Psoas muscle (tissue), 8 donors: ENCODE results near the gene CD55. TPM values are rescaled to one million over a fixed set of nuclear protein-coding genes. Genes with fewer than 3 reads are reported as not detected.

ENCODE experiments used
- ATAC-seq, 4 donors: fragments of 200-7000 bp; cut with Tn5 transposase; one replicate each; pipeline ENCODE4 v1.9.1; 2020; ENCODE audit warnings: moderate library complexity in 3 of 4, mild to moderate bottlenecking in 2 of 4
- DNase-seq, 2 donors: peaks; one replicate each; pipeline ENCODE4 v3.0.0-alpha.2; 2020
- H3K27ac ChIP-seq: fragments of 200-600 bp; one replicate; pipeline ENCODE4 v1.8.0; 2022
- H3K27me3 ChIP-seq, 3 donors: fragments of 200-600 bp in 1 of 3; one replicate each; pipeline versions ENCODE4 v1.6.1 to v1.8.0; 2013 to 2022; ENCODE audit warnings: low read length in 2 of 3, mild to moderate bottlenecking in 2 of 3, moderate library complexity in 1 of 3; ENCODE audit not compliant: insufficient read depth in 3 of 3
- H3K36me3 ChIP-seq, 2 donors: fragments of 200-600 bp in 1 of 2; one replicate each; pipeline versions ENCODE4 v1.6.1 to v1.8.0; 2013 to 2022; ENCODE audit warnings: low read depth in 1 of 2, mild to moderate bottlenecking in 1 of 2, moderate library complexity in 1 of 2; ENCODE audit not compliant: insufficient read depth in 1 of 2
- H3K4me1 ChIP-seq: fragments of 200-600 bp; one replicate; pipeline ENCODE4 v1.8.0; 2022
- H3K4me3 ChIP-seq: fragments of 200-600 bp; one replicate; pipeline ENCODE4 v1.8.0; 2022; ENCODE audit warnings: mild to moderate bottlenecking
- H3K9me3 ChIP-seq: fragments of 200-600 bp; one replicate; pipeline ENCODE4 v1.8.0; 2022
- CTCF ChIP-seq: fragments of 200-600 bp; IDR thresholded peaks from one replicate; pipeline ENCODE4 v1.8.0; 2022; ENCODE audit warnings: antibody characterized with exemption
- WGBS, 3 donors: extraction: QIAGEN DNeasy Blood & Tissue Kit; methylation state at CpG; one replicate each; pipeline versions ENCODE4 v1.1.6 to v1.1.7; 2013; 5-methylcytosine and 5-hydroxymethylcytosine counted together
- intact Hi-C, 2 donors: fragments of 100-400 bp; cut with DNase I; formaldehyde crosslinking; loops; one replicate each; pipeline versions ENCODE4 v1.11.0 to v1.14.2; 2022
- polyA plus RNA-seq, 3 donors: library from polyadenylated mRNA; stranded (reverse); fragments of 200-250 nt; gene quantifications; one replicate each; pipeline ENCODE4 v1.2.3, GENCODE V29; 2013
- total RNA-seq, 4 donors: library from RNA; stranded (reverse); fragmentation: NEBNext Ultra II Directional in 2 of 4; extraction: Animal tissue kit (Norgen Biotek cat#: 25700) in 2 of 4; gene quantifications; one replicate each; pipeline versions ENCODE4 v1.2.1 to v1.2.4, GENCODE V29; 2021 to 2023
- donor health status: healthy with polysubstance abuse.
- donor health status: DM: no; HTN: no; CAD: no; lungs with moderate emphysema.
- donor health status: Bipolar disorder and iron deficiency.
- donor health status: healthy.
- donor health status: DM: yes; HTN: yes; CAD: no.
- donor health status: DM: no; HTN: no; CAD: no.
- donor health status: DM: no; HTN: no; CAD: no.
- donor health status: DM: yes; HTN: yes; CAD: no.

CD55 gene
- total and polyA plus RNA-seq, 7 donors, result 44.2 to 318 (median 102) TPM

GRCh38 chr1:207289756-207290155 lies 31.7 kb upstream of the CD55 start:
- no peak for ATAC-seq
- H3K4me1 ChIP-seq, result peaks cover 21% of the 10 kb centered on the region
- intact Hi-C loops, result no loop called here

GRCh38 chr1:207291723-207292122 lies 29.8 kb upstream of the CD55 start:
- H3K27ac ChIP-seq, result no peak overlapping the region
- H3K9me3 ChIP-seq, result no peaks in the 10 kb centered on the region
- intact Hi-C loops, result no loop called here
- no peak for TF ChIP-seq CTCF
- H3K36me3 ChIP-seq, result no peaks in the 10 kb centered on the region
- no peak overlapping the region for H3K4me3 ChIP-seq
- H3K27me3 ChIP-seq, result no peaks in the 10 kb centered on the region
- DNase-seq (no peak), ATAC-seq (no peak)
- peaks cover 8% of the 10 kb centered on the region for H3K4me1 ChIP-seq
- WGBS, 3 donors, result 93 to 97% (median 94%) methylated on average over 2 of the region's 2 CpGs

More at GRCh38 chr1:207289756-207290155, 31.7 kb upstream of the CD55 start:
- Histone ChIP-seq H3K27me3 (no peaks in the 10 kb centered on the region), H3K36me3 (no peaks in the 10 kb centered on the region), H3K27ac (no peak overlapping the region), H3K4me3 (no peak overlapping the region), H3K9me3 (no peaks in the 10 kb centered on the region)
- no peak for DNase-seq
- TF ChIP-seq CTCF, result no peak

- no peak overlapping the region for H3K4me3 ChIP-seq
- DNase-seq, result no peak
These were observed 23.3 kb upstream of the CD55 start for GRCh38 chr1:207298186-207298585.

DNA sequence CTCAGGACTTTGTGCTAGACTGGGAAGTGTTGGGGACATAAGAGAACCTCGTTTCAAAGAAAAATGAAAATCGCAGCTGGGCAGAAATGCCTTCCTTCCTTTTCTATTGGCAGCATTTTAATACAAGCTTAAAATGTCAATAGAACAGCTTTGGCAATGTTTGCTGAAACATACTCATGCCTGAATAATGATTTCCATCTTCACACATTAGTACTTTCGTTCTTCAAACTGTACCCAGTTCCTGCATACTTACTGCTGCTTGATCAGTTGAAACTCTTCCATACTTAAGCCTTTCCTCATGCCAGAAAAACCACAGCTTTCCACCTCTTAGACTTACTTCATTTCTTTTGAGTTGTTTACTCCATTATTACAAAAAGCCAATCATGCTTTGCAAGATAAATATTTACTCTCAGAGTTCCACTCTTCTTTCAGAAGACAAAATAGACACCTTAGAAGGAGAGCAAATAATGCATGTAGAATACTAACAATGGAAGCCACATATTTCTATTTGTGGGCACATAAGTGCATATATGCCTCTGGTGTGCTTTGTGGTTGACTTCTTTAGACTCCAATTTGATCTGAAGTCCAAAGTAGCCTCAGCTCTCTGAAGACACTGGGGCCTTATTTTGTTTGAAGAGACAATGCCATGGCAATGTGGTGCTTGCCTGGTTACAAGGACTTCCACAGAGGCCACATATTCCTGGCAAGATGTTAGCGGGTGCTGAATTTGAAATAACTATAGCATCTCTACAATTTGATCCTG lies 22.7 kb upstream of the CD55 start:
- Histone ChIP-seq H3K27me3 (no peaks in the 10 kb centered on the region), H3K4me3 (no peak overlapping the region), H3K27ac (no peak overlapping the region), H3K36me3 (no peaks in the 10 kb centered on the region), H3K4me1 (no peaks in the 10 kb centered on the region), H3K9me3 (no peaks in the 10 kb centered on the region)
- TF ChIP-seq CTCF, result no peak
- WGBS, 3 donors, result 67 to 76% (median 70%) methylated on average over 4 of the region's 4 CpGs
- DNase-seq, result no peak
- intact Hi-C loops, result no loop called here
- no peak for ATAC-seq

More at GRCh38 chr1:207298186-207298585, 23.3 kb upstream of the CD55 start:
- no peaks in the 10 kb centered on the region for H3K36me3 ChIP-seq
- intact Hi-C loops, result no loop called here
- no peaks in the 10 kb centered on the region for H3K9me3 ChIP-seq
- no peaks in the 10 kb centered on the region for H3K4me1 ChIP-seq
- no peak for ATAC-seq
- H3K27ac ChIP-seq, result no peak overlapping the region
- WGBS, 3 donors, result 65 to 71% (median 66%) methylated on average over 2 of the region's 2 CpGs
- no peaks in the 10 kb centered on the region for H3K27me3 ChIP-seq
- TF ChIP-seq CTCF, result no peak

- intact Hi-C loops, result no loop called here
- no peak for TF ChIP-seq CTCF
- Histone ChIP-seq H3K36me3 (no peaks in the 10 kb centered on the region), H3K9me3 (no peaks in the 10 kb centered on the region), H3K27me3 (no peaks in the 10 kb centered on the region), H3K27ac (no peak overlapping the region), H3K4me1 (no peaks in the 10 kb centered on the region), H3K4me3 (no peak overlapping the region)
- DNase-seq (no peak), ATAC-seq (no peak)
These were observed 20.5 kb upstream of the CD55 start for GRCh38 chr1:207300970-207301369.
